GM13977 (cell line): Measurements from ENCODE around the gene DSP.

Source experiments
- DNase-seq: peaks from one replicate; pipeline ENCODE4 v3.0.0; 2012; ENCODE audit warnings: low spot score
- in situ Hi-C: fragments of 300-500 bp; cut with MboI; formaldehyde crosslinking; loops from one replicate; pipeline ENCODE4 v1.12.0; 2022; ENCODE audit warnings: low sequenced_read_pairs, low pct_unique_long_range_greater_than_20kb, mixed read lengths, inconsistent platforms; ENCODE audit not compliant: unreplicated experiment
- TF ChIP-seq, protein P1 (sequence below): IDR thresholded peaks from 2 replicates; pipeline ENCODE4 v1.5.1; 2012; ENCODE audit warnings: mild to moderate bottlenecking, control low read depth; ENCODE audit not compliant: insufficient read depth; ENCODE audit errors: extremely low read depth, missing control alignments

Gene DSP

DNA sequence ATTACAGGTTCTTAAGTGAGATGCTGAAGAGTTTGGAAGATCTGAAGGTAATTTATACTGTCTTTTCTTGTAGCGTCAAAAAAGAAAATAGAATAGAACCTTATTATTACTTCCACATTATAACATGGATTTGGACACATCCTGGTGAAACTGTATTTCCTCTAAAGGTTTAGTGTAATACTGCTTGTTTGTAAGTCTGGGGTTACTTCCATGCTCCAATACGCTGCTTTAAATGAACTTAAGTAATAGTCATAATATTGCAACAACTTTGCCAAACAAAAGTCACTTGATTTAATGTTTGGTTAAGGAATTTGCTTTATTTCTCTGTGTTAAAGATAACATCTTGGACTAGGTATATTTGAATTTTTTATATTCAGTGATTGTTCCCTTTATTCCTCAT, 37.0 kb downstream of the DSP start:
- TF ChIP-seq, protein P1, sequence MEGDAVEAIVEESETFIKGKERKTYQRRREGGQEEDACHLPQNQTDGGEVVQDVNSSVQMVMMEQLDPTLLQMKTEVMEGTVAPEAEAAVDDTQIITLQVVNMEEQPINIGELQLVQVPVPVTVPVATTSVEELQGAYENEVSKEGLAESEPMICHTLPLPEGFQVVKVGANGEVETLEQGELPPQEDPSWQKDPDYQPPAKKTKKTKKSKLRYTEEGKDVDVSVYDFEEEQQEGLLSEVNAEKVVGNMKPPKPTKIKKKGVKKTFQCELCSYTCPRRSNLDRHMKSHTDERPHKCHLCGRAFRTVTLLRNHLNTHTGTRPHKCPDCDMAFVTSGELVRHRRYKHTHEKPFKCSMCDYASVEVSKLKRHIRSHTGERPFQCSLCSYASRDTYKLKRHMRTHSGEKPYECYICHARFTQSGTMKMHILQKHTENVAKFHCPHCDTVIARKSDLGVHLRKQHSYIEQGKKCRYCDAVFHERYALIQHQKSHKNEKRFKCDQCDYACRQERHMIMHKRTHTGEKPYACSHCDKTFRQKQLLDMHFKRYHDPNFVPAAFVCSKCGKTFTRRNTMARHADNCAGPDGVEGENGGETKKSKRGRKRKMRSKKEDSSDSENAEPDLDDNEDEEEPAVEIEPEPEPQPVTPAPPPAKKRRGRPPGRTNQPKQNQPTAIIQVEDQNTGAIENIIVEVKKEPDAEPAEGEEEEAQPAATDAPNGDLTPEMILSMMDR = no peak
- DNase-seq = no peak
- in situ Hi-C loops = no loop called here

DNA sequence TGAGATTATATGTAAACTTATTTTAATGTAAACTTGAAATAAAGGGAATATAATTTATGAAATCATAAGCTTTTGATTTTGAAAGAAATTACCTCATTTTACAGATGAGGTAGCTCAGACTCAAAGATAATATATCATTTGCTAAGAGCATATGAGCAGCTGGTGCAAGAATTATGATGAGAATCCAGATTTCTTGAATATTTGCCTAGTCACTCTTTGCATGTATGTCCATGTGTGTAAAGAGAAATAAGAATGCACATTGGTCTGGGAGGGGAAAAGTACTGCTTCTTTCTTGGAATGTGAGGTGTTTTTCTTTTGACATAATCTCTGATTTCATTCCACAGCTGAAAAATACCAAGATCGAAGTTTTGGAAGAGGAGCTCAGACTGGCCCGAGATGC, 37.5 kb downstream of the DSP start:
- in situ Hi-C loops = no loop called here
- no peak for DNase-seq
- TF ChIP-seq, protein P1 = no peak

DNA sequence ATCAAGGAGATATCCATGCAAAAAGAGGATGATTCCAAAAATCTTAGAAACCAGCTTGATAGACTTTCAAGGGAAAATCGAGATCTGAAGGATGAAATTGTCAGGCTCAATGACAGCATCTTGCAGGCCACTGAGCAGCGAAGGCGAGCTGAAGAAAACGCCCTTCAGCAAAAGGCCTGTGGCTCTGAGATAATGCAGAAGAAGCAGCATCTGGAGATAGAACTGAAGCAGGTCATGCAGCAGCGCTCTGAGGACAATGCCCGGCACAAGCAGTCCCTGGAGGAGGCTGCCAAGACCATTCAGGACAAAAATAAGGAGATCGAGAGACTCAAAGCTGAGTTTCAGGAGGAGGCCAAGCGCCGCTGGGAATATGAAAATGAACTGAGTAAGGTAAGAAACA, 38.4 kb downstream of the DSP start:
- in situ Hi-C loops = no loop called here
- TF ChIP-seq, protein P1 = no peak

DNA sequence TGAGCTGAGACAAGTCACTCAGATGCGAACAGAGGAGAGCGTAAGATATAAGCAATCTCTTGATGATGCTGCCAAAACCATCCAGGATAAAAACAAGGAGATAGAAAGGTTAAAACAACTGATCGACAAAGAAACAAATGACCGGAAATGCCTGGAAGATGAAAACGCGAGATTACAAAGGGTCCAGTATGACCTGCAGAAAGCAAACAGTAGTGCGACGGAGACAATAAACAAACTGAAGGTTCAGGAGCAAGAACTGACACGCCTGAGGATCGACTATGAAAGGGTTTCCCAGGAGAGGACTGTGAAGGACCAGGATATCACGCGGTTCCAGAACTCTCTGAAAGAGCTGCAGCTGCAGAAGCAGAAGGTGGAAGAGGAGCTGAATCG, 39.1 kb downstream of the DSP start:
- in situ Hi-C loops = no loop called here
- TF ChIP-seq, protein P1 = no peak
- no peak for DNase-seq

More for the DNA sequence above, 38.4 kb downstream of the DSP start:
- DNase-seq = no peak

DNA sequence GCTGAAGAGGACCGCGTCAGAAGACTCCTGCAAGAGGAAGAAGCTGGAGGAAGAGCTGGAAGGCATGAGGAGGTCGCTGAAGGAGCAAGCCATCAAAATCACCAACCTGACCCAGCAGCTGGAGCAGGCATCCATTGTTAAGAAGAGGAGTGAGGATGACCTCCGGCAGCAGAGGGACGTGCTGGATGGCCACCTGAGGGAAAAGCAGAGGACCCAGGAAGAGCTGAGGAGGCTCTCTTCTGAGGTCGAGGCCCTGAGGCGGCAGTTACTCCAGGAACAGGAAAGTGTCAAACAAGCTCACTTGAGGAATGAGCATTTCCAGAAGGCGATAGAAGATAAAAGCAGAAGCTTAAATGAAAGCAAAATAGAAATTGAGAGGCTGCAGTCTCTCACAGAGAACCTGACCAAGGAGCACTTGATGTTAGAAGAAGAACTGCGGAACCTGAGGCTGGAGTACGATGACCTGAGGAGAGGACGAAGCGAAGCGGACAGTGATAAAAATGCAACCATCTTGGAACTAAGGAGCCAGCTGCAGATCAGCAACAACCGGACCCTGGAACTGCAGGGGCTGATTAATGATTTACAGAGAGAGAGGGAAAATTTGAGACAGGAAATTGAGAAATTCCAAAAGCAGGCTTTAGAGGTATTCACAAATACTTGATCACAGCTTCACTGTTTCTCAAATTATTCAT, 39.6 kb downstream of the DSP start:
- DNase-seq = no peak
- TF ChIP-seq, protein P1 = no peak
- in situ Hi-C loops = no loop called here

DNA sequence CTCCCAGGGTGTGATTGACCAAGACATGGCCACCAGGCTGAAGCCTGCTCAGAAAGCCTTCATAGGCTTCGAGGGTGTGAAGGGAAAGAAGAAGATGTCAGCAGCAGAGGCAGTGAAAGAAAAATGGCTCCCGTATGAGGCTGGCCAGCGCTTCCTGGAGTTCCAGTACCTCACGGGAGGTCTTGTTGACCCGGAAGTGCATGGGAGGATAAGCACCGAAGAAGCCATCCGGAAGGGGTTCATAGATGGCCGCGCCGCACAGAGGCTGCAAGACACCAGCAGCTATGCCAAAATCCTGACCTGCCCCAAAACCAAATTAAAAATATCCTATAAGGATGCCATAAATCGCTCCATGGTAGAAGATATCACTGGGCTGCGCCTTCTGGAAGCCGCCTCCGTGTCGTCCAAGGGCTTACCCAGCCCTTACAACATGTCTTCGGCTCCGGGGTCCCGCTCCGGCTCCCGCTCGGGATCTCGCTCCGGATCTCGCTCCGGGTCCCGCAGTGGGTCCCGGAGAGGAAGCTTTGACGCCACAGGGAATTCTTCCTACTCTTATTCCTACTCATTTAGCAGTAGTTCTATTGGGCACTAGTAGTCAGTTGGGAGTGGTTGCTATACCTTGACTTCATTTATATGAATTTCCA, 43.9 kb downstream of the DSP start:
- DNase-seq = no peak
- in situ Hi-C loops = no loop called here
- TF ChIP-seq, protein P1 = no peak

DNA sequence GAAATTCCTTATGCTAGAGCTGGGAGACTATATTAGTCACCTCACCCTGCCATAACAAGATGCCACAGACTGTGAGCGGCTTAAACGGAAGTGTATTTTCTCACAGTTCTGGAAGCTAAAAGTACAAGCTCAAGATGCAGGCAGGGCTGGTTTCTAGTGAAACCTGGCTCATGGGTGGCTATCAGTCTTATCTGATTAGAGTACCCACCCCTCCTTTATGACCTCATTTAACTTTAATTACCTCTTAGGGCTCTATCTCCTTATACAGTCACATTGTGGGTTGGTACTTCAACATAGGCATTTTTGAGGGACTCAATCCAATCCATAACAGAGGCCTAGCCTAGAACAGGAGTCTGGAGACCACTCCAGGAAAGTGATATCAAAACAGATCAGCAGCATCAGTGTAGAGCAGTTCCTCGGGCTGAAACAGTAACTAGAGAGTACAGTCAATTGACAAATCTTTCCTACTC, 46.2 kb downstream of the DSP start:
- TF ChIP-seq, protein P1 = no peak
- DNase-seq = no peak
- in situ Hi-C loops = no loop called here
